T-helper 22 cell (primary cell): ENCODE results near the gene HAX1.
"Not testable (repeated sequence)": the region's sequence is repeated elsewhere in the genome, so short reads cannot be mapped to it uniquely, and the experiment has no call there.

Experiments
- DNase-seq: peaks from one replicate; pipeline ENCODE4 v3.0.0-alpha.2; 2020; ENCODE audit warnings: low read depth

The HAX1 gene

GRCh38 chr1:154287591-154287990, 15.2 kb downstream of the HAX1 start:
- not testable (repeated sequence) for DNase-seq

GRCh38 chr1:154288661-154289060, 16.2 kb downstream of the HAX1 start:
- DNase-seq: no peak

DNA sequence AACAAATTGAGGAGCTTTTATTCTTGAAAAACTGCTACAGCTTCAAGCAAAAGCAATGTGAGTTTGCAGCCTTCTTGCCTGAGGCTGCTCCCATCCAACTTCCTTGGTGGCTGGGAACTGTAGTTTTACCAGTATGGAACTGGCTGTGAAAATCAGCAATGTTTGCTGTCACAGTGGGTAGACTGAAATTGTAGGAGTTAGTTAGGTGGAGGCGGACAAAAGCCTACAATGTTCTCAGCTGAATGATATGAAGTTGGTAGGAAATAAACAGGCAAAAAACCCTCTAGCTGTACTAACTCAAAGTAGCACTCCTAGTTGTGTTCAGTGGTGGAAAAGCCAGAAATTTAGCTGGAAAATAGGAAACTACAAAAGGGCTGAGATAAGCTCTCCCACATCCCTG, 18.5 kb downstream of the HAX1 start:
- no peak for DNase-seq

- DNase-seq: no peak
Measured at GRCh38 chr1:154295408-154296235, 23.2 kb downstream of the HAX1 start.

- no peak for DNase-seq
Measured at GRCh38 chr1:154301582-154301981, 29.2 kb downstream of the HAX1 start.

GRCh38 chr1:154304664-154305337, 32.4 kb downstream of the HAX1 start:
- no peak for DNase-seq

- DNase-seq: no peak
Measured at GRCh38 chr1:154306151-154306550, 33.7 kb downstream of the HAX1 start.

DNA sequence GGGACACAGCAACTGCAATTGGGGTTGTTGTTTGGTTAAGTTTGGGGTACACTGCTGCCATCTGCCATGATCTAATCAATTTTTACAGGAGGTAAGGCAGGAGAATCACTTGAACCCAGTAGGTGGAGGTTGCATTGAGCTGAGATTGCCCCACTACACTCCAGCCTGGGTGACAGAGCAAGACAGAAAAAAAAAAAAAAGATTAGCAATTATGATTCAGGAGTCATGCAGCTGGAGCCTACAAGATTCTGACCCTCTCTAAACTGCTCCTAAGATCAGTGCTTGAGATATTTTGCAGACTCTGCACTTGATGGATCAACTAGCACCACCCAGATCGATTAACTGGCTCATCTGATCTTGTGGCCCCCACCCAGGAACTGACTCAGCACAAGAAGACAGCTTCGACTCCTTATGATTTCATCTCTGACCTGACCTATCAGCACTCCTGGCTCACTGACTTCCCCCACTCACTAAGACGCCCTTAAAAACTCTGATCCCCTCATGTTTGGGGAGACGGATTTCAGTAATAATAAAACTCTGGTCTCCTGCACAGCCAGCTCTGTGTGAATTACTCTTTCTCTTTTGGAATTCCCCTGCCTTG, 35.3 kb downstream of the HAX1 start:
- not testable (repeated sequence) for DNase-seq

DNA sequence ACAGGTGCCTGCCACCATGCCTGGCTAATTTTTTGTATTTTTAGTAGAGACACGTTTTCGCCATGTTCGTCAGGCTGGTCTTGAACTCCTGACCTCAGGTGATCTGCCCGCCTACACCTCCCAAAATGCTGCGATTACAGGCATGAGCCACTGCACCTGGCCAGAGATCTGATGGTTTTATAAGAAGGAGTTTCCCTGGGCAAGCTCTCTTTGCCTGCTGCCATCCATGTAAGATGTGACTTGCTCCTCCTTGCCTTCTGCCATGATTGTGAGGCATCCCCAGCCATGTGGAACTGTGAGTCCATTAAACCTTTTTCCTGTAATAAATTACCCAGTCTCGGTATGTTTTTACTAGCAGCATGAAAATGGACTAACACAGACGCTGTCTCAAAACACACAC, 36.7 kb downstream of the HAX1 start:
- not testable (repeated sequence) for DNase-seq

DNA sequence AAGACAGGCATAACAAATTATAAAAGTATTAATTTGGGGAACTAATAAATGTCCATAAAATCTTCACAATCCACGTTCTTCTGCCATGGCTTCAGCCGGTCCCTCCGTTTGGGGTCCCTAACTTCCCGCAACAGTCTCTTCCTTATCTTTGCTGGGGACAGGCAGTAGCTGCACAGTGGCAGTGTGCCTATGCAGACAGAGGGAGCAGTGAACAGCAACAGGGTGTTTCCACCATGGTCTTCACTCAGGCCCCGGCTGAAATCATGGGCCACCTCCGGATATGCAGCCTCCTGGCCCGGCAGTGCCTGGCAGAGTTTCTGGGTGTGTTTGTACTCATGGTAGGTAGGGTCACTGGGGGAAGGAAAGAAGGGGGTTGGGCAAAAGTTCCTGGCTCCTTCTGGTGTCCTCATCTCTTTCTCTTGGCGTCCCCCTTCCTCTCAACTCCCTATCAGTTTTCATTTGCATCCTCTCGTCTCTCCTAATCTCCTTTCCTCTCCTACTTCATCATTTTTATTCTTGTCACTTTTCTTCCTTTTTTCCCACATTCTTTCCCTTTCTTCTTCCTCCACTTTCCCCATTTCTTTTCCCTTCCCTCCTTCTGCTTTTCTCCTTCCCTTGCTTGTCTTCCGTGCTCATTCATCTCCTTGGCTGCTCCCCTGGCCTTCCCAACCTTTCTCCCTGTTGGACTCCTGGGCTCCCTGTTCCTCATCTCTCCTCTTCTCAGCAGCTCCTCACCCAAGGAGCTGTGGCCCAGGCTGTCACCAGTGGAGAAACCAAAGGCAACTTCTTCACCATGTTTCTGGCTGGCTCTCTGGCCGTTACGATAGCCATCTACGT, 40.0 kb downstream of the HAX1 start:
- DNase-seq: not testable (repeated sequence)

- DNase-seq: no peak
Measured at GRCh38 chr1:154313066-154313356, 40.6 kb downstream of the HAX1 start.

DNA sequence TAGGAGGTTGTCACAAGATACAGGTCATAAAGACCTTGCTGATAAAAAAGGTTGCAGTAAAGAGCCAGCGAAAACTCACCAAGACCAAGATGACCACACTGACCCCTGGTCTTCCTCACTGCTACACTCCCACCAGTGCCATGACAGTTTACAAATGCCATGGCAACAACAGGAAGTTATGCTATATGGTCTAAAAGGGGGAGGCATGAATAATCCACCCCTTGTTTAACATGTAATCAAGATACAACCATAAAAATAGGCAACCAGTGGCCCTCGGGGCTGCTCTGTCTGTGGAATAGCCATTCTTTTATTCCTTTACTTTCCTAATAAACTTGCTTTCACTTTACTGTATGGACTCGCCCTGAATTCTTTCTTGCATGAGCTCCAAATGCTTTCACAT, 41.8 kb downstream of the HAX1 start:
- not testable (repeated sequence) for DNase-seq

DNA sequence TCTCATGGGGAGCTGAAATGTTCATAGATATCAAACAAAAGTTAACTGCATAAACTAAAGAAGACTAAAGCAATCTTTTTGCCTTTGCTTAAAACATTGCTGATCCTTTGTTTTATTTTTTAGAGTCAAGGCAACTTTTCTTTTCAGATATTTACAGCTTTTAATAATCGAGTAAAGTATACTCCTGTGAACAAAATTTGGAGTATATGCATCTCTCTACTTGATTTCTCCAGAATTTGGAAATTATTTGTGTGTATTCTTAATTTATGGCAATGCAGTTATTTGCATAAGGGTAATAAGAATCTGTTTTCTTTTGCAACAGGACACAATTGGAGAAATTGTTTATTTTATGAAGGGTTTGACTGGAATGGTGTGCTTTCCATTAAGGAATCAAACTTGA, 44.3 kb downstream of the HAX1 start:
- no peak for DNase-seq

DNA sequence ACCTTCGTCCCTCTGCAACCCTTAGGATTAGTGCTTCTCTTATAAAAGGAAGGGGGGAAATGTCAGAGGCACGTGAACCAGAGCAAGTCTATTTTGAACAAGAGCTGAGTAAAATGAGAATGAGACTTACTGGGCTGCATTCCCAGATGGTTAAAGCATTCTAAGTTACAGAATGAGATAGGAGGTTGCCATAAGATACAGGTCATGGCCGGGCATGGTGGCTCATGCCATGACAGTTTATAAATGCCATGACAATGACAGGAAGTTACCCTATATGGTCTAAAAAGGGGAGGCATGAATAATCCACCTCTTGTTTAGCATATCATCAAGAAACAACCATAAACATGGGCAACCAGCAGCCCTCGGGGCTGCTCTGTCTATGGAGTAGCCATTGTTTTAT, 46.0 kb downstream of the HAX1 start:
- DNase-seq: no peak

GRCh38 chr1:154320882-154321608, 48.6 kb downstream of the HAX1 start, which contains the start of gene AQP10:
AQP10 (plus strand) TSS chr1:154321093; CDS start chr1:154321156, 63 bp downstream.
- no peak for DNase-seq

GRCh38 chr1:154321609-154321934, 49.1 kb downstream of the HAX1 start:
- not testable (repeated sequence) for DNase-seq

- no peak for DNase-seq
Measured at GRCh38 chr1:154323493-154323892, 51.1 kb downstream of the HAX1 start.

- no peak for DNase-seq
Measured at GRCh38 chr1:154324241-154324640, 51.8 kb downstream of the HAX1 start.

DNA sequence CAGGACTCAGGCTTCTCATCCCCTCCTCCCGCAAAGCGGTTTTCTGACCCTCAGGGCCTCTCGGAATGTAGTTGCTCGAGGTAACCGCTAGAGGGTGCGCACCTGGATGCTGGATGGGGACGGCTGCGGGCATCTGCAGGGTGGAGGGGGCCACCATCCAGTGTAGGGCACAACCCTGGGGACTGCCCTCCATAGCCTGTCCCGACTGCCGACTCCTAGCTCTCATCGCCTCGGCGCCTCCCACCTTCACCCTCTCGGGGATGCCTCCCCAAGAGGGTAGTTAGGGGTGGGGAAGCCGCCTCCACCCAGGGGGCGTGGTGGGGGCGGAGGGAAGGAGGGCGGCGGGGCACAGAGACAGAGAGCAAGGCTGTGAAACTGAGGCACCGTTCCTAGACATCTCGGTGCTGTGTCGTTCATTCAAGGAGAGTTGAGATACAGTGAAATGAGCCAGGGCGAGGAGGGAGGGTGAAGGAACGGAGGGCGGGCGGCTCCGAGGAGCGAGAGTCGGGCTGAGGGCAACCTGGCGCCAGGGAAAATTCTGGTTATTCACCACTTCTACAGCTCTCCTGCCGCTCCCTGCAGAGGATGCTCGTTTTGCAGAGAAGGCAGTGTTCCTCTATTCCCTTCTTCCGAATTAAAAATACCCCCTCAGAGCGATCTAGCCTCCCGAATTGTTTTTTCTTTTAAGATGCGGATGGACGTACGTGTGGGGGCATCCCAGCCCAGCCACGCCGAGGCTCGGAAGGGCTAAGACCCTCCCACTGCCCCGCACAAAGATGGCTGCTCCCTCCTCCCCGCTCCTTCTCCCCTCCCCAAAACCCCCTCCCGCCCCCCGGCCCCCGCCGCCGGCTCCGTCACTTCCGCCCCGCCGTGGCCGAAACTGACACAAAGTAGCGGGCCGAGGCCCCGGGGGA, 52.5 kb downstream of the HAX1 start, which contains the start of gene ATP8B2:
TSS of gene ATP8B2 (plus strand) at position 857 of the 914 bp plus-strand sequence. CDS start 2,617 bp downstream, outside the sequence.
- peak; percentile 69 for DNase-seq
